ENCODE results near the gene ANAPC10.

The ANAPC10 gene

GRCh38 chr4:144967161-144967560, 130.8 kb downstream of the ANAPC10 start:
- Histone ChIP-seq H2AFZ (ENCODE audit: low read length) (peak overlapping the region; percentile 49), H3K9me2 (replicated peaks; ENCODE audit: insufficient read depth, low read length) (no peaks in the 10 kb centered on the region), H3K4me3 (ENCODE audit: low read length) (0 out of 2 replicates have a peak overlapping the region, but pooled peaks have one; percentile 1), H3K9ac (ENCODE audit: low read length) (peak overlapping the region; percentile 19; the same call in 1 of the 2 replicates), H3K4me2 (ENCODE audit: low read depth, low read length) (peak overlapping the region; percentile 63), H3K79me2 (ENCODE audit: low read length) (no peaks in the 10 kb centered on the region), H3K36me3 (replicated peaks; ENCODE audit: insufficient read depth, low read length) (no peaks in the 10 kb centered on the region), H4K20me1 (ENCODE audit: insufficient read depth, low read length) (no peaks in the 10 kb centered on the region), H3F3A (ENCODE audit: insufficient read depth, low read length) (peaks cover 8% of the 10 kb centered on the region), H3K27me3 (replicated peaks; ENCODE audit: insufficient read depth, low read length) (no peaks in the 10 kb centered on the region), H3K9me3 (replicated peaks; ENCODE audit: insufficient read depth, low read length) (no peaks in the 10 kb centered on the region), H3K4me1 (ENCODE audit: low read length) (peaks cover 33% of the 10 kb centered on the region), H3K27ac (ENCODE audit: low read length) (peak overlapping the region; percentile 84)
- DNase-seq: peak; percentile 91
- TF ChIP-seq EZH2 (optimal IDR thresholded peaks at IDR 0.05; ENCODE audit: low read depth, low read length) (no peak), EZH2phosphoT487 (IDR thresholded peaks at IDR 0.05; ENCODE audit: low read length) (no peak)
- TF ChIP-seq, protein P1, sequence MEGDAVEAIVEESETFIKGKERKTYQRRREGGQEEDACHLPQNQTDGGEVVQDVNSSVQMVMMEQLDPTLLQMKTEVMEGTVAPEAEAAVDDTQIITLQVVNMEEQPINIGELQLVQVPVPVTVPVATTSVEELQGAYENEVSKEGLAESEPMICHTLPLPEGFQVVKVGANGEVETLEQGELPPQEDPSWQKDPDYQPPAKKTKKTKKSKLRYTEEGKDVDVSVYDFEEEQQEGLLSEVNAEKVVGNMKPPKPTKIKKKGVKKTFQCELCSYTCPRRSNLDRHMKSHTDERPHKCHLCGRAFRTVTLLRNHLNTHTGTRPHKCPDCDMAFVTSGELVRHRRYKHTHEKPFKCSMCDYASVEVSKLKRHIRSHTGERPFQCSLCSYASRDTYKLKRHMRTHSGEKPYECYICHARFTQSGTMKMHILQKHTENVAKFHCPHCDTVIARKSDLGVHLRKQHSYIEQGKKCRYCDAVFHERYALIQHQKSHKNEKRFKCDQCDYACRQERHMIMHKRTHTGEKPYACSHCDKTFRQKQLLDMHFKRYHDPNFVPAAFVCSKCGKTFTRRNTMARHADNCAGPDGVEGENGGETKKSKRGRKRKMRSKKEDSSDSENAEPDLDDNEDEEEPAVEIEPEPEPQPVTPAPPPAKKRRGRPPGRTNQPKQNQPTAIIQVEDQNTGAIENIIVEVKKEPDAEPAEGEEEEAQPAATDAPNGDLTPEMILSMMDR (IDR thresholded peaks at IDR 0.05; ENCODE audit: low read length): no peak

DNA sequence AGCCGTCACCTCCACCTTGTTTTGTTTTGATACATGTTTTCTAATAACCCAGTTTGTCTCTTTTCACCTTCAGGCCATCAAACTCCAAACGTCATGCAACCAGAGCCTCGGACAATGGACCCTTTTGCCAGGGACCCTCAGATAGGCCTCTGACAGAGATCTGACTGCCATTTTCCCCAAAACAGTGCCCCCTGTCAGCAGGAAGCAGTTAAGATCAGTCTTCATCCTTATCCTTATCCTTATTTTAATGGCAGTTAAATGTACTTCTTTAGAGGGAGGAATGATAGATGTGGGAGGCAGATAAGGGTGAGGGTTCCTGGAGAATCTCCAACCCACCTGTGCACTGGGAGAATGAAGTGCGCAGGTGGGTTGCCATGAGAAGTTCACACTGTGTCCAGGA, 135.7 kb downstream of the ANAPC10 start:
- TF ChIP-seq EZH2phosphoT487 (IDR thresholded peaks at IDR 0.05; ENCODE audit: low read length) (no peak), EZH2 (optimal IDR thresholded peaks at IDR 0.05; ENCODE audit: low read depth, low read length) (no peak)
- TF ChIP-seq, protein P1 (IDR thresholded peaks at IDR 0.05; ENCODE audit: low read length): no peak
- no peaks in the 10 kb centered on the region for H3K36me3 ChIP-seq (replicated peaks; ENCODE audit: insufficient read depth, low read length)
- H3K9me3 ChIP-seq (replicated peaks; ENCODE audit: insufficient read depth, low read length): no peaks in the 10 kb centered on the region
- H3F3A ChIP-seq (ENCODE audit: insufficient read depth, low read length): peaks cover 8% of the 10 kb centered on the region
- DNase-seq: no peak
- H3K9me2 ChIP-seq (replicated peaks; ENCODE audit: insufficient read depth, low read length): no peaks in the 10 kb centered on the region
- no peak overlapping the region for H3K4me3 ChIP-seq (ENCODE audit: low read length)
- no peaks in the 10 kb centered on the region for H4K20me1 ChIP-seq (ENCODE audit: insufficient read depth, low read length)
- peaks cover 11% of the 10 kb centered on the region for H3K4me1 ChIP-seq (ENCODE audit: low read length)
- H3K27ac ChIP-seq (ENCODE audit: low read length): no peak overlapping the region
- no peaks in the 10 kb centered on the region for H3K79me2 ChIP-seq (ENCODE audit: low read length)
- no peak overlapping the region for H3K9ac ChIP-seq (ENCODE audit: low read length)
- no peaks in the 10 kb centered on the region for H3K27me3 ChIP-seq (replicated peaks; ENCODE audit: insufficient read depth, low read length)
- H3K4me2 ChIP-seq (ENCODE audit: low read depth, low read length): no peak overlapping the region
- H2AFZ ChIP-seq (ENCODE audit: low read length): no peak overlapping the region

- Histone ChIP-seq H2AFZ (ENCODE audit: low read length) (0 out of 2 replicates have a peak overlapping the region, but pooled peaks have one; percentile 54), H3F3A (ENCODE audit: insufficient read depth, low read length) (peaks cover 7% of the 10 kb centered on the region; the same call in 1 of the 2 replicates), H3K9ac (ENCODE audit: low read length) (no peak overlapping the region), H3K4me1 (ENCODE audit: low read length) (peaks cover 13% of the 10 kb centered on the region), H3K27me3 (replicated peaks; ENCODE audit: insufficient read depth, low read length) (no peaks in the 10 kb centered on the region), H3K4me2 (ENCODE audit: low read depth, low read length) (0 out of 2 replicates have a peak overlapping the region, but pooled peaks have one; percentile 1), H3K79me2 (ENCODE audit: low read length) (no peaks in the 10 kb centered on the region), H3K9me2 (replicated peaks; ENCODE audit: insufficient read depth, low read length) (no peaks in the 10 kb centered on the region), H3K27ac (ENCODE audit: low read length) (no peak overlapping the region), H3K4me3 (ENCODE audit: low read length) (no peak overlapping the region), H3K36me3 (replicated peaks; ENCODE audit: insufficient read depth, low read length) (no peaks in the 10 kb centered on the region), H4K20me1 (ENCODE audit: insufficient read depth, low read length) (no peaks in the 10 kb centered on the region), H3K9me3 (replicated peaks; ENCODE audit: insufficient read depth, low read length) (no peaks in the 10 kb centered on the region)
- DNase-seq: no peak
- TF ChIP-seq EZH2 (optimal IDR thresholded peaks at IDR 0.05; ENCODE audit: low read depth, low read length): no peak
- TF ChIP-seq EZH2phosphoT487 (IDR thresholded peaks at IDR 0.05; ENCODE audit: low read length): no peak
- TF ChIP-seq, protein P1 (IDR thresholded peaks at IDR 0.05; ENCODE audit: low read length): no peak
Observed at GRCh38 chr4:144955104-144955503, 142.9 kb downstream of the ANAPC10 start.
